ENCODE data around the gene DENND5A. TPM values are rescaled to one million over a fixed set of nuclear protein-coding genes. Genes with fewer than 3 reads are reported as not detected.

The DENND5A gene
- total RNA-seq, 2 experiments from 2014 or later = 74.3 to 75.2 TPM

DNA sequence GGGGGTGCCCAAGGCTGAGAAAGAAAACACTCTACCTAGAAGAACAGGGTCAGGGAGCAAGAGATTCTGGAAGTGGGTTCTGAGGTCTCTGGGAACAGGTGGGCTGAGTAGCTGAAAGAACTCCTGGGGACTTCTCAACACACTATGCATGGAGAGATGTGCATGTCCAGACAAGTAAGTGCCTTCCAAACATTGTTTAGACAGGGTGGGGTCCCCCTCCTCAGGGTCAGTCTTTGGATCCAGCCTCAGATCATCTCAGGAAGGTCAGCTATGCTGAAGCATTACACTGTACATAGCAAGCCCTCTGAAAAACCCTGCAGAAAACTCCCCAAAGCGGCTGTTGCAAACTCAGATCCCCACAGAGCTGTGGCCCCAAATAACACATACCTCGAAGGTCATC, 119.9 kb downstream of the DENND5A start:
- DNase-seq (no peak), ATAC-seq (ENCODE audit: low read depth) (no peak)
- H3K27ac Mint-ChIP-seq = no peak overlapping the region
- no peaks in the 10 kb centered on the region for H3K9me3 Mint-ChIP-seq
- POLR2A ChIA-PET = interaction anchor here (0.7 kb wide), 1 partner anchor 247 kb away, joined by 4 read pairs; no protein-coding TSS in a partner anchor
- no peak overlapping the region for H3K4me3 Mint-ChIP-seq
- peaks cover 49% of the 10 kb centered on the region for H3K36me3 Mint-ChIP-seq
- H3K4me1 Mint-ChIP-seq = peaks cover 12% of the 10 kb centered on the region
- no peaks in the 10 kb centered on the region for H3K27me3 Mint-ChIP-seq

DNA sequence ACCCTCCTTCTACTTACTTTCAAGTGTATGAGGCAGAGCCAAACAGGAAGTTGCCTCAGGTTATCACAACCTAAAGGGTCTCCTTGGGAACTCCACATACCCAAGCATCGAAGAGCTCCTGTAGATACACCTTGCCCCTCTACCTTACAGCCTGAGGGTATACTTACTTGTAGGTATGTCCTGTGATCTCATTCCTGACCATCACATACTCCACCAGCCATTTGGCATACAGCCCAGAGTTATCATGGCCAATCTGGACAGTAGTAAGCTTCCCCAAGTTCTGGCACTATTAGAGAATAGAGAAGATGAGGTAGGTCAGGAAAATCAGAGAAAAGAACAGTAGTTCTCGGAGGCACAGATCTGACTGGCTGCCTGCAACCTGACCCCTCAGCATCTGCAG, 120.3 kb downstream of the DENND5A start:
- peaks cover 47% of the 10 kb centered on the region for H3K36me3 Mint-ChIP-seq
- peaks cover 12% of the 10 kb centered on the region for H3K4me1 Mint-ChIP-seq
- no peaks in the 10 kb centered on the region for H3K27me3 Mint-ChIP-seq
- POLR2A ChIA-PET = interaction anchor here (0.7 kb wide), 2 partner anchors 98 to 248 kb away, joined by 3 to 4 read pairs; no protein-coding TSS in a partner anchor
- H3K4me3 Mint-ChIP-seq = no peak overlapping the region
- ATAC-seq (ENCODE audit: low read depth) = no peak
- DNase-seq = no peak
- H3K27ac Mint-ChIP-seq = no peak overlapping the region
- no peaks in the 10 kb centered on the region for H3K9me3 Mint-ChIP-seq

DNA sequence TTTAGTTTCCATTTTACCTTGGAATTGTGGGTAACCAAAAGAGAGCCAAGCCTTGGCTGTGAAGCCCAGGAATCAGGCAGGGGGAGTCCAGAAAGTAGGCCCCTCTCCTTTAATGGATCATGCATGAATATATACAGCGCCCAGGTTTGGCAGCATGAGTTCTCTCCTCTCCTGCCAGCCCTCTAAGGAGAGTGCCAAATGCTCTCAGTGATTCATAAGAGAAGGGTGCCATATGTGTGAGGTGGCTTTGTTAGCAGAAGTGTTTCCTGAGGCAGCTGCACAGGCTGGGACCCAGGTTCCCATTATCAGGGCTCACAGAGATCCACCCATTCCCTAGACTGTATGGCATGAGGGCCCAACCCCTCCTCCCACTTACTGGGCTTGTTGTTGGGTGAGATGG, 121.4 kb downstream of the DENND5A start:
- H3K9me3 Mint-ChIP-seq = no peaks in the 10 kb centered on the region
- peaks cover 43% of the 10 kb centered on the region for H3K36me3 Mint-ChIP-seq
- H3K4me1 Mint-ChIP-seq = peaks cover 15% of the 10 kb centered on the region
- POLR2A ChIA-PET = no interaction called here
- no peaks in the 10 kb centered on the region for H3K27me3 Mint-ChIP-seq
- no peak overlapping the region for H3K4me3 Mint-ChIP-seq
- H3K27ac Mint-ChIP-seq = no peak overlapping the region
- ATAC-seq (ENCODE audit: low read depth) = no peak
- no peak for DNase-seq

DNA sequence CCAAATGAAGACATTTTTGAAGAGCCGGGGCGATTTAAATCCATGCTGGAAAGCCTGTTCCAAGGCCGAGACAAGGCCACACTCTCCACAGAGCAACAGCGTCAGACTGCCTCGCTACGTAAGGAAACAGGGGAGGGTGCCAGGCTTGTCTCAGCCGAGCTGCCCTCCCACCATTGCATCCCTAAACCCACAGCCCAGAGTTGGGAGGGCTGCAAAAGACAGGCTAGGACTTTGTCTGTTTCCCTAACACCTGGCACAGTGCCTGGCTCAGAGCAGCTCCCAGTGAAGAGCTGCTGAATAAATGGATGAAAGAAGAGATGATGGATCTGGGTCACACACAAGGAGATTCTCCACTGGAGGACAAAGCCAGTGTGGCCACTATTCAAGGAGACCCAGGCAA, 122.4 kb downstream of the DENND5A start:
- Mint-ChIP-seq H3K4me1 (peaks cover 13% of the 10 kb centered on the region), H3K4me3 (no peak overlapping the region), H3K27me3 (no peaks in the 10 kb centered on the region), H3K27ac (no peak overlapping the region), H3K9me3 (no peaks in the 10 kb centered on the region), H3K36me3 (peaks cover 41% of the 10 kb centered on the region)
- ATAC-seq (ENCODE audit: low read depth) = no peak
- POLR2A ChIA-PET = no interaction called here
- no peak for DNase-seq

DNA sequence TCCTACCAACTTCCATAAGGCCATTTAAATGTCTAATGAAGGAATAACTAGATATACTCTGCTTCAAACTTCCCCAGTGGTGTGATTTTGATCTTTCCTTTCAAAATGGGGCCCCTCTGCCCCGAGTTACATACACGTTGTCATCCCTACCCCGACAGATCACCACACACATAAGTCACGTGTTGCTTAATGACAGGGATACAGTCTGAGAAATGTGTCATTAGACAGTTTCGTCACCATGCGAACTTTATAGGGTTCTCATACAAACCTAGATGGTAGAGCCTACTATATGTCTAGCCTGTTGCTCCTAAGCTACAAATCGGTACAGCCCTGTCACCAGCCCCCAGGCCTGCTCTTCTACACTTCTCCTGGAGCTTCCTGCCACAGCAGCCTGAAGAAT, 124.0 kb downstream of the DENND5A start:
- Mint-ChIP-seq H3K27me3 (no peaks in the 10 kb centered on the region), H3K4me1 (peaks cover 15% of the 10 kb centered on the region), H3K9me3 (no peaks in the 10 kb centered on the region), H3K36me3 (peaks cover 35% of the 10 kb centered on the region), H3K4me3 (no peak overlapping the region), H3K27ac (no peak overlapping the region)
- DNase-seq = no peak
- POLR2A ChIA-PET = no interaction called here
- ATAC-seq (ENCODE audit: low read depth) = no peak

DNA sequence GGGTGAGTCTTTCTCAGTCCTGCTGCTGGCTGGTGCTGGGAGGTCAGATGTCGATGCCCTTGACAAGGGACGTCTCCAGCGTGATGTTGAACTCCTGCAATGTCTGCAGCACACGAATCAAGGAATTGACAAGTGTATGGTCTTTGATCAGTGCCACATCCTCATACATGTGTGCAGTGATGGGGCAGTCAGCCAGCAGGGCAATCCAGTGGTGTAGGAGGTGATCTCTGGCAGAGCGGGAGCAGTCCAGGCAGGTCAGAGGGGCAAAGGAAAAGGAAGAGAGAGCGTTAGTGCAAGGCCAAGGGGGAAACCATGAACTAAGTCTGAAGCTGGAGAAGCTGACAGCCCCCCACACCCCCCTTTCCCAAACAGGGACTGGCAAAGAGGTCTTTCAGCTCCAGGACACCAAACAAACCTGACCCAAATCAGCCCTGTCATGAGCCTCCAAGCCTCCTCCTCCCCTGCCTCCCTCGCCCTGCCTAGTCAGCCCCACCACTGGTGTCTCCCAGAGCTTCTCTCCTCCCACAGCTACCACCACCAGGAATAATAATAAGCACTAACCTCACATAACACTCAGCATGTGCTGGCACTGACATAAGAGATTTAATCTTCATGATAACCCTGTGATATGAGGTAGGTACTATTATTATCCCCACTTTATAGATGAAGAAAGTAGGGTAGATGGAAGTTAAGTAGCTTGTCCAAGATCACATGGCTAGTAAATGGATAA, 125.4 kb downstream of the DENND5A start:
- peaks cover 33% of the 10 kb centered on the region for H3K36me3 Mint-ChIP-seq
- POLR2A ChIA-PET = no interaction called here
- DNase-seq = no peak
- H3K4me3 Mint-ChIP-seq = no peak overlapping the region
- ATAC-seq (ENCODE audit: low read depth) = no peak
- H3K27me3 Mint-ChIP-seq = no peaks in the 10 kb centered on the region
- H3K4me1 Mint-ChIP-seq = peaks cover 11% of the 10 kb centered on the region
- peak overlapping the region; percentile 8 for H3K27ac Mint-ChIP-seq
- no peaks in the 10 kb centered on the region for H3K9me3 Mint-ChIP-seq

DNA sequence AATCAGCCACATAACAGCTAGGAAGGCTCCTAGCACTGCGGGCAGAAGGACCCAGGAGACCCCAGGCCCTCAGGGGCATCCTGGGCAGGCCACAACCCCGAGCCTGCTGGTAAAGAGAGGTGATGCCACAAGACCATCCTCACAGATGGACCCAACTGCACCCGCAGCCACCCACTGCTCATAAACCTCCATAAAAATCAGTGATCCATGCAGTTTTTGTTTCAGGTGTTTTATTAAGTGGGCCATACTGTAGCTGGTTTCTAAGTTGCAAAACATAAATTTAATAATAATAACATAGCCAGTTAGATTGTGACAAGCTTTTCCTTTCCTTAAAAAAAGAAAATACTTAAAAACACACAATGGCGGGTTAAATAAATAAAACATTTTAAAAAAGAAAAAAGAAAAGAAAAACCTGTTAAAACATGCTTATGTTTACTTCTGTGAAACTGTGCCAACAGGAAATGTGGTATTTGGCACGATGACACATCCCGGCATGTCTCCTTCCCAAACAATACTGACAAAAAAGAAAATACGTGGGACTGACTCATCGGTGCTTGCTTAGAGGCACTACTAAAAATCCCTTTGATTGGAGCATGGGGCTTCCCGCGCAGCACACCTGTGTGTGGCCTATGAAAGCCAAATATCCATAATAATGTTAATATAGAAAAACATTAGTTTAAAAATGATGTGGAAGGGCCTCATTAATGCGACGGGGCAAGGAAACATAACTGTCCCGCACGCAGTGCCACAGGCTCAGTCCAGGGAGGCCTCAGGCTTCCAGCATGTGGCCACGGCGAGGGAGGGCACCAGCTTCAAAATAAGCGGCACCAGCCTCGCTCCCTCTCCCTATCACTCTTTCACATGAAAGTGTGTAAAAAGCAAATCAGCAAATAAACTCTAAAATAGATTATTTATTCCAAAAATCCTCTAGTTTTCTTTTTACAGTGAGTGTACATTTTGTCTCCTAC, 126.3 kb downstream of the DENND5A start:
- Mint-ChIP-seq H3K4me3 (no peak overlapping the region), H3K27ac (no peak overlapping the region), H3K4me1 (peaks cover 8% of the 10 kb centered on the region)

DNA sequence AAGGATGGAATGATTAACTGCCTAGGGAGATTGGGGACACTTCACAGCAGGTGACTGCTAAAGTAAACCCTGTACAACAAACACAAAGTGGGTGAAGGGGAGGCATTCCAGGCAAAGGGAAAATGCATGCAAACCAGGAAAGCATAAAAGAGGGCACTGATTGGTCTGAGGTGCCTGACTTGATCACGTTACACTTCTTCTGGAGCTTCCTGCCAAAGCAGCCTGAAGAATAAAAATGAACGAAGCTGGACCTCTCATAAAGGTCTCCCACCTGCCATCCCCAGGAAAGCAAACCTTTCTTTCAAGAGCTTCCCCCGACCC, 127.1 kb downstream of the DENND5A start:
- Mint-ChIP-seq H3K27me3 (no peaks in the 10 kb centered on the region), H3K4me3 (no peak overlapping the region), H3K27ac (peak overlapping the region; percentile 0), H3K36me3 (peaks cover 25% of the 10 kb centered on the region), H3K4me1 (peaks cover 8% of the 10 kb centered on the region), H3K9me3 (no peaks in the 10 kb centered on the region)
- ATAC-seq (ENCODE audit: low read depth) (no peak), DNase-seq (no peak)
- POLR2A ChIA-PET = interaction anchor here (0.6 to 1.3 kb wide), 3 partner anchors 26 to 274 kb away, joined by 3 to 4 read pairs (median 4); no protein-coding TSS in a partner anchor

More for the DNA sequence above, 126.3 kb downstream of the DENND5A start:
- no peak for ATAC-seq (ENCODE audit: low read depth)
- Mint-ChIP-seq H3K9me3 (no peaks in the 10 kb centered on the region), H3K27me3 (no peaks in the 10 kb centered on the region), H3K36me3 (peaks cover 26% of the 10 kb centered on the region)
- DNase-seq = no peak
- POLR2A ChIA-PET = no interaction called here

DNA sequence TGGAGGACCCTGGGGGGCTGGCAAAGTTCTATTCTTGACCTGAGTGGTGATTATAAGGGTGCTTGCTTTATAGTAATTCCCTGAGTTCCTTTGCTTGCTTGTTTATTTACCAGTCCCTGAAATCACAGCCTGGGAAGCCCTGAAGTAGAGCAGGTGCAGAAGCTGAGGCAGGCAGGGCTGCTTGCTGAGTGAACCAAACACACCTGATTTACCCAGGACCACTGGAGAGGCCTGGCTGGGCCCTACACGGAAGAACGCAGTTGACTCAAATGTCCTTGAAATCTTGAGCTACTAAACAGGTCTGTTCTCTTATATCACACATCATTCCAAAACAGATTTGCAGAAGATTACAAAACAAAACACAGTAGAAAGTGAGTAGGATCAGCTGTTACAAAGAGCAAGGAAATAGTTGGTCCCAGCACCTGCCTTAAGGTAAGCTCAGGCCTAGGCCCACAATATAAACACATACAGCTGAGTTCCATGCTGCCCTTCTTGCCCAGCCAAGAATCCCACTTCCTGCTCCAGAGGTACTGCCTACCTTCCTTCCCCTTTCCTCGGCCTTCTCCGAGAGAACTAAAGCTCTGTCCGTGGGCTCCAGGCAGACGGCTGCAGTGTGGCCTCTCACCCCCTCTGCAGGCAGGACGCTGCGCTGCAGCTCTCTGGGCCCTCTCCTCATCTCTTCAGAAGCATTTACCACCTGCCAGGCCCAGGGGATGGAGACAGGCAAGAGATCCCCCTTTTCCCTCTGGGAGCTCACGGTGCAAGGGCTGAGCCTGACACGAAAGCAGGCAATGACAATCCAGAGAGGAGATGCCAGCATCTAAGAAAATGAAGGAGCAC, 127.6 kb downstream of the DENND5A start:
- Mint-ChIP-seq H3K9me3 (no peaks in the 10 kb centered on the region), H3K27ac (peak overlapping the region; percentile 0), H3K36me3 (peaks cover 22% of the 10 kb centered on the region), H3K4me1 (peaks cover 8% of the 10 kb centered on the region), H3K4me3 (no peak overlapping the region), H3K27me3 (no peaks in the 10 kb centered on the region)
- ATAC-seq (ENCODE audit: low read depth) (peak; percentile 87), DNase-seq (peak; percentile 75)
- POLR2A ChIA-PET = interaction anchor here (0.6 to 1.3 kb wide), 3 partner anchors 26 to 275 kb away, joined by 3 to 4 read pairs (median 4); no protein-coding TSS in a partner anchor

DNA sequence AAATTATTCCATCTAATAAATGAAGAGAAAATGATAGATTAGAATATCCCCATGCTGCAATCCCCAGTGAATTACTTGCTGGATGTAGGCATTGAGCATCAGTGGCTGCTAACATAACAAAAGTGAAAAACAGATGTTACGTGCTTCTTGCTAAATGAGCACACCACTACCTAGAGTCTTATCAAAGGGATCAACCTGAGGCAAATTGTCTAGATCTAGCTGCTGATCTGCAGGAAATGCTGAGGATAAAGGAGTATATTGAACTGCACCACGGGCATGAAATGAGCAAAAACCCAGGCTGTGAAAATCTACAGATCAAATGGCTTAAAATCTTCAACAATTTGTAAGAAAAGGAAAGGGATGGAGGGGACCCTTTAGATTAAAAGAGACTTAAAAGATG, 128.4 kb downstream of the DENND5A start:
- Mint-ChIP-seq H3K36me3 (peaks cover 25% of the 10 kb centered on the region), H3K4me1 (peaks cover 8% of the 10 kb centered on the region), H3K27ac (no peak overlapping the region), H3K9me3 (no peaks in the 10 kb centered on the region), H3K27me3 (no peaks in the 10 kb centered on the region), H3K4me3 (no peak overlapping the region)
- POLR2A ChIA-PET = no interaction called here
- DNase-seq = no peak
- no peak for ATAC-seq (ENCODE audit: low read depth)

DNA sequence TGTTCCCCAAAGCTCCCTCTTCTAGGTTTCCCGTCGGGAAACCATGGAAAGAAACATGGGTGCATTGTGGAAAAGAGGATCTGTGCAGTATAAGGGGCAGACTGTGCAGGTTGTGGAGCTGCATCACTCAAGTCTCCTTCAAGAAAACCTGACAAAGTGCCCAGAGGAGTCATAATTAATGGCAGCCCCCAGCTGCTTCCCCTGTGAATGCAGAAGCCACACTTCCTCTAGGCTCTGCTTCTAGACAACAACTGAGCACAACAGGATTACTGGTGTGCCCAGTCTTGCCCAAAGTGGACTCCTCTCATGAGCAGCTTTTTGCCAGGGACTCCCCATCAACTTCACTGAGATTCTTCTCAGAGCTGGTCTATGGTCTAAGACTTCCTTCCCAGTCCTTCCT, 131.2 kb downstream of the DENND5A start:
- no peaks in the 10 kb centered on the region for H3K27me3 Mint-ChIP-seq
- H3K4me3 Mint-ChIP-seq = no peak overlapping the region
- H3K9me3 Mint-ChIP-seq = no peaks in the 10 kb centered on the region
- peaks cover 5% of the 10 kb centered on the region for H3K4me1 Mint-ChIP-seq
- DNase-seq (no peak), ATAC-seq (ENCODE audit: low read depth) (no peak)
- H3K27ac Mint-ChIP-seq = peak overlapping the region; percentile 32
- peaks cover 21% of the 10 kb centered on the region for H3K36me3 Mint-ChIP-seq
- POLR2A ChIA-PET = interaction anchor here (0.5 kb wide), 1 partner anchor 96 kb away, joined by 3 read pairs; no protein-coding TSS in a partner anchor

DNA sequence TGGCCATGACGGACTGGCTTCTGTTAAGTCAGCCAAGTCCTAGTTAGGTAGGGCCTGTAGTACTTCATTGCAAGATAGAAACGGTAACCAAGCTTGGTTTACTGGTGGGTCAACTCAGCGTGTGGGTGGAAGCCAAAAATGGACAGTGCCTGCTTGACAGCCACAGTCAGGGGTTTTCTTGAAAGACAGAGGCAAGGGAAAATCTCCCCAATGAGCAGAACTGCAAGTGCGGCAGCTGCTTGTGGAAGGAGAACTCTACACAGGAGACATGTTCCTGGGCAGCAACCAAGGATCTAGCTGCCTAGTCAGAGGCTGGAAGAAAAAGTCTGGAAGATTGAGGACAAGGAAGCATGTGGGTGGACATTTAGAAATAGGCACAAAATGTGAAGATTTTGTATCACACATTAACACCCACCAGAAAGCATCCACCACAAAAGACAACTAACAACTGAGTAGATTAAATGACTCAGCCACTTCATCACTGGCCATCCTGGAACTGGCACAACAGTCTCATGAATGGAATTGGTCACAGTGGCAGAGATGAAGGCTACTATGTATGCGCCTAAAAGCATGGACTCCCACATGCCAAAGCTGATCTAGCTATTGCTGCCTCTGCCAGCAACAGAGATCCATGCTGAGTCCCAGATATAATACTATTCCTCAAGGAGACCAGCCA, 132.8 kb downstream of the DENND5A start:
- no peak overlapping the region for H3K27ac Mint-ChIP-seq
- DNase-seq (no peak), ATAC-seq (ENCODE audit: low read depth) (no peak)
- H3K27me3 Mint-ChIP-seq = peaks cover under 1% of the 10 kb centered on the region
- H3K4me3 Mint-ChIP-seq = no peak overlapping the region
- H3K4me1 Mint-ChIP-seq = no peaks in the 10 kb centered on the region
- peaks cover 22% of the 10 kb centered on the region for H3K36me3 Mint-ChIP-seq
- POLR2A ChIA-PET = no interaction called here
- H3K9me3 Mint-ChIP-seq = no peaks in the 10 kb centered on the region
